A673 (cell line): ENCODE measurements around the gene CDK14. TPM values are rescaled to one million over a fixed set of nuclear protein-coding genes. Genes with fewer than 3 reads are reported as not detected.

Experiments
- BruUV-seq: library from RNA; stranded (reverse); fragments of 400-500 nt; replicated peaks from 2 replicates; lab custom pipeline; 2021; lab: Mats Ljungman, UMichigan
- CTCF ChIA-PET: fragments of 300-600 bp; sonication (Branson Sonifier 250); formaldehyde crosslinking; loops from one replicate; lab custom pipeline; 2022; ENCODE audit warnings: antibody characterized with exemption; lab: Charles Lee
- POLR2A ChIA-PET: fragments of 300-600 bp; sonication (Branson Sonifier 250); formaldehyde crosslinking; loops from one replicate; lab custom pipeline; 2022; ENCODE audit warnings: antibody characterized with exemption; ENCODE audit not compliant: low non-redundant PET; lab: Charles Lee
- DNase-seq: peaks from one replicate; pipeline ENCODE4 v3.0.0-alpha.2; 2015; ENCODE audit warnings: low spot score
- H3K27ac ChIP-seq: fragments of 200-600 bp; sonication (generic); 2 replicates; pipeline ENCODE4 v1.5.1; 2016; ENCODE audit warnings: mixed run types, low read depth, mild to moderate bottlenecking, mixed read lengths, antibody characterized with exemption, low read length; ENCODE audit not compliant: poor library complexity, severe bottlenecking
- H3K27me3 ChIP-seq: fragments of 200-600 bp; sonication (generic); replicated peaks from 2 replicates; pipeline ENCODE4 v1.6.1; 2017; ENCODE audit warnings: mixed run types, low read depth, mild to moderate bottlenecking, mixed read lengths, antibody characterized with exemption, low read length; ENCODE audit not compliant: insufficient read depth, poor library complexity
- H3K36me3 ChIP-seq: fragments of 200-600 bp; sonication (generic); 2 replicates; pipeline ENCODE4 v1.6.1; 2016; ENCODE audit warnings: mixed run types, mild to moderate bottlenecking, mixed read lengths, antibody characterized with exemption, low read length; ENCODE audit not compliant: insufficient read depth, poor library complexity, severe bottlenecking
- H3K4me1 ChIP-seq: fragments of 200-600 bp; sonication (generic); 2 replicates; pipeline ENCODE4 v1.6.1; 2017; ENCODE audit warnings: mixed run types, mild to moderate bottlenecking, mixed read lengths, antibody characterized with exemption, low read length; ENCODE audit not compliant: insufficient read depth, poor library complexity, severe bottlenecking
- H3K4me3 ChIP-seq: fragments of 200-600 bp; sonication (generic); 2 replicates; pipeline ENCODE4 v1.5.1; 2016; ENCODE audit warnings: low read depth, mixed run types, mild to moderate bottlenecking, mixed read lengths, low read length; ENCODE audit not compliant: poor library complexity, severe bottlenecking
- H3K9me3 ChIP-seq: fragments of 200-600 bp; sonication (generic); 2 replicates; pipeline ENCODE4 v1.6.1; 2016; ENCODE audit warnings: mixed run types, low read depth, mild to moderate bottlenecking, mixed read lengths, antibody characterized with exemption, low read length; ENCODE audit not compliant: poor library complexity, severe bottlenecking
- CTCF ChIP-seq: fragments of 300-800, 200-600 bp; sonication (generic); conservative IDR thresholded peaks from 2 replicates; pipeline ENCODE4 v1.5.1; 2017; ENCODE audit warnings: low read depth, mild to moderate bottlenecking, antibody characterized with exemption, low read length, moderate library complexity, mixed read lengths
- EZH2 ChIP-seq: fragments of 200-600 bp; sonication (generic); IDR thresholded peaks from 2 replicates; pipeline ENCODE4 v1.6.1; 2017; ENCODE audit warnings: borderline replicate concordance, low read depth, mild to moderate bottlenecking, mixed read lengths, antibody characterized with exemption, low read length; ENCODE audit not compliant: poor library complexity, severe bottlenecking
- intact Hi-C: fragments of 100-400 bp; cut with micrococcal nuclease; formaldehyde crosslinking; loops from one replicate; pipeline ENCODE4 v1.10.0; 2022; ENCODE audit not compliant: unreplicated experiment
- total RNA-seq: library from RNA; stranded (reverse); gene quantifications from 2 replicates; pipeline ENCODE4 v1.2.3, GENCODE V29; 2021

Gene CDK14
- total RNA-seq, 1 experiment from 2014 or later: 128 TPM

GRCh38 chr7:90760892-90761291 is 164.8 kb downstream of the CDK14 start:
- Histone ChIP-seq H3K4me1 (peaks cover 61% of the 10 kb centered on the region), H3K27ac (no peak overlapping the region), H3K4me3 (no peak overlapping the region), H3K9me3 (no peaks in the 10 kb centered on the region), H3K36me3 (no peaks in the 10 kb centered on the region), H3K27me3 (no peaks in the 10 kb centered on the region)
- BruUV-seq: no TSS peak
- DNase-seq: no peak
- POLR2A ChIA-PET: no interaction called here
- intact Hi-C loops: no loop called here
- no peak for TF ChIP-seq CTCF
- no peak for TF ChIP-seq EZH2
- CTCF ChIA-PET: no interaction called here

- ChIA-PET POLR2A (no interaction called here), CTCF (no interaction called here)
- intact Hi-C loops: no loop called here
- no peak overlapping the region for H3K4me3 ChIP-seq
- no peak for DNase-seq
- peaks cover 68% of the 10 kb centered on the region for H3K4me1 ChIP-seq
- no peaks in the 10 kb centered on the region for H3K27me3 ChIP-seq
- no peak overlapping the region for H3K27ac ChIP-seq
- TF ChIP-seq EZH2 (no peak), CTCF (no peak)
- no peaks in the 10 kb centered on the region for H3K36me3 ChIP-seq
- no peaks in the 10 kb centered on the region for H3K9me3 ChIP-seq
- BruUV-seq: no TSS peak
These were observed 165.5 kb downstream of the CDK14 start for GRCh38 chr7:90761584-90761983.

GRCh38 chr7:90763108-90763507 is 167.0 kb downstream of the CDK14 start:
- BruUV-seq: no TSS peak
- CTCF ChIA-PET: no interaction called here

More at GRCh38 chr7:90763108-90763507, 167.0 kb downstream of the CDK14 start:
- intact Hi-C loops: no loop called here
- peaks cover 79% of the 10 kb centered on the region for H3K4me1 ChIP-seq
- no peaks in the 10 kb centered on the region for H3K9me3 ChIP-seq
- TF ChIP-seq EZH2: no peak
- TF ChIP-seq CTCF: no peak
- H3K27me3 ChIP-seq: no peaks in the 10 kb centered on the region
- H3K36me3 ChIP-seq: no peaks in the 10 kb centered on the region
- H3K27ac ChIP-seq: no peak overlapping the region
- POLR2A ChIA-PET: no interaction called here
- no peak overlapping the region for H3K4me3 ChIP-seq
- DNase-seq: no peak
